PC-9 (cell line): ENCODE measurements around the gene SLCO2B1.

ENCODE experiments used
- CTCF ChIP-seq: fragments of 200-600 bp; sonication (generic); conservative IDR thresholded peaks from 2 replicates; pipeline ENCODE4 v1.6.1; 2017; ENCODE audit warnings: mixed run types, antibody characterized with exemption, mild to moderate bottlenecking, moderate library complexity
- EZH2 ChIP-seq: fragments of 200-600 bp; sonication (generic); IDR thresholded peaks from 2 replicates; pipeline ENCODE4 v1.8.0; 2017; ENCODE audit warnings: antibody characterized with exemption, low read depth

GRCh38 chr11:75199412-75199955 lies 48.6 kb downstream of the SLCO2B1 start:
- TF ChIP-seq CTCF, result no peak
- TF ChIP-seq EZH2, result no peak
